DMS 273 (cell line): ENCODE measurements around the gene SPART.
"Not testable (repeated sequence)": the region's sequence is repeated elsewhere in the genome, so short reads cannot be mapped to it uniquely, and the experiment has no call there.

Source experiments
- DNase-seq: peaks from one replicate; lab custom pipeline; 2025; ENCODE audit not compliant: unreplicated experiment; lab: John Stamatoyannopoulos, UW

SPART gene

DNA sequence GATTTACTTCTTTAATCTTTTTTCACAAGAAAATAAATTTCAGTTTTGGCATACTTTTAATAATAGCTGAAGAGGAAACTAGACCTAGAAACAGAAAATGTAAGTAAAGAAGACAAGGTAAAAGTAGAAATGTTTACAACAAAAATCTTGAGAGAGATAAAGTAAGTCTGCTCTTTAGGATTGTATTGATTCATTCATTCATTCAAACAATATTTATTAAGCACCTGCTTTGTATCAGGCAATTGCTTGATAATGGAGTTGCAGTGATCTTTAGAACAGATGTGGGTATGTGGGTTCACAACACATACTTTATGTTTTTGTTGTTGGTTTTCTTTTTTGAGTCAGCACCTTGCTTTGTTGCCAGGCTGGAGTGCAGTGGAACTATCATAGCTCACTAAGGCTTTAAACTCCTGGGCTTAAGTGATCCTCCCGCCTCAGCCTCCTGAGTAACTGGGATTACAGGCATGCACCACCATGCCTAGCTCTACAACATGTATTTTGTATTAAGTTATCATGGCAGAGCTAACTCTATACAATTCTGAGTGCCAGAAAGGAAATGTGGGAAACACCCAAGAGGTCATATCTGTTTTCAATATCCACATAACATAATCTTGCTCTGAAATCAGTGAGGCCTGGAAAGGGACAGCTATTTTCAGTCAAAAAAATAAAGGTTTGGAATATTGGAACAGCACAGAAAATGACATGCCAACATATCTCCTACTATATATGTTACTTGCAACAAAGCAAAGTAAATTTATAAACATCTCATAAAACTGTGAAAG is 8.8 kb upstream of the SPART start:
- no peak for DNase-seq

- DNase-seq: no peak
Observed at GRCh38 chr13:36353001-36353400, 6.8 kb upstream of the SPART start.

GRCh38 chr13:36352350-36352749 is 6.2 kb upstream of the SPART start:
- no peak for DNase-seq

GRCh38 chr13:36347531-36348210 is 1.5 kb upstream of the SPART start:
- DNase-seq: no peak

DNA sequence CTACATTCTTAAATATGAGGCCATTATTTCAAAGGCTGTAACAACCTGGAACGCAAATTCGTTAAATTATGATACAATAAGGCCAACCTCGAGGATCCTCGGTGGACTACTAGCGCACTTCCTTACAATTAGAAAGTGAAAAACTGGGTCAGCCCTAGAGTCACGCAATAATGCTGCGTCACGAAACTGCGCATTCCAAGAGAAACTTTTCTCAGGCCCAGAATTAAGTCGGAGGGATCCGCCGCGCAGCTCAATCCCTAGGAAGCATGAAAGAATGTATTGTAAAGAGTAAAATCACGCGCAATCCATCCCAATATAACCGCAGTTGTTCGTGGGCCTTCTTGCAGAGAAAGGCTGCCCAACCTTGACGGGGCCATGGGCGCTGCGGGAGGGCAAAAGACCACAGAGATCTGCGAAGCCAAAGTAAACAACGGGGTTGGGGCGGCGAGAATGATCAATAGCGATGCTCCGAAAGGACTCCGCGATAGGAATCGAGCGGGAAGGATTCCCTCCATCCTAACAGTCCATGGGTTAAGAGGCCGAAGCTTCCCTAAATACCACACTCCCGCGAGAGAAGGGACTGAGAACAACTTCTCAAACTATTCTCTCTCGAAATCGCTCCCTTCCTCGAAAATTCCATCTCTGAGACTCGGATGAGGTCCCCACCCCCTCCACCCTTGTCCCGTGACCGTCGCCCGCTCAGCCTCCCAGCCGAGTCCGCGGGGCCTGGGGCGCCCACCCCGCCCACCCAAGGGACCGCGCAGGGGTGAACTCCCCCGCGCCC is 564 bp downstream of the SPART start:
- peak; percentile 58 for DNase-seq

DNA sequence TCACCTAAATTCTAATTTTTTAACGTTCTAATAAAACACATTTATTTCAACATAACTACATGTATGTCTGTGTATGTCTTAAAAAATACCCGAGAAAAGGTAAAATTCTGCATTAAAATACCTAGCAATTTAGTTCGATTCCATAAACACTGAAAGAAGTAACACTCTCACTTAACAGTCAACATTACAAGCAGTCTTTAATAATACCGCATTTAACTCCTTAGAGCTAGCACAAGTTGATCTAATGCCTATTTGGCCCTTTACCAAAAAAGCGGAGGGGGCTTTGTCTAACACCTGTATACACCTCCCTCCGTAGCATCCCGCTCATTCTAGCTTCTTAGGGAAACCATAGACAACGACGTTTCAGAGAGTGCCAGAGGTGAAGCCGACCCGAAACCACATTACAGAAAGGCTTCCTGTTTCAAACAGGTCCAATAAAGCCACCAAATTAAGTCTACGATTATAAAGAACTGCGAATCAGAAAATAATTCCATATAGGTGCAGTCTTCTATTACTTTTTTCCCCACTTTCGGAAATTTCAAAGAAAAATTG is 1.2 kb downstream of the SPART start:
- no peak for DNase-seq

DNA sequence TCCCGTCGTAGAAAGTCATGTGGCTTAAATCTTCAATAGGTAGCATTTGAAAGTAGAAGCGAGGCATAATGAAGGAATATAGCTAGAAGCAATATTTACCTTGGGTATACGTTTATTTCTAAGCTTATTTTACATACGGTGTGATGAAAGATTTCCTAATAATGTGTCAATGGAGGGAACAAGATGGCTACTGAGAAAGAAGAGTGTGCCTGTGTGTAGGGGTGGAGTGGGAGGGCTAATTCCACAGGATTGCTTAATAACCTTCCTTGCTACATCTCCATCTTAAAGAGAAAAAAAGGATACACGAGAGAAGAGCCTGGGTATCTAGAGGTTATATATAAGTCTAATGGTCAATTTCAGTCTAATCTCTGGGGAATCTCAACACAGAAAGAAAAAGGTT is 2.0 kb downstream of the SPART start:
- no peak for DNase-seq

GRCh38 chr13:36343766-36344165 is 2.4 kb downstream of the SPART start:
- no peak for DNase-seq

GRCh38 chr13:36342715-36343114 is 3.5 kb downstream of the SPART start:
- DNase-seq: no peak

GRCh38 chr13:36341718-36342117 is 4.5 kb downstream of the SPART start:
- no peak for DNase-seq

DNA sequence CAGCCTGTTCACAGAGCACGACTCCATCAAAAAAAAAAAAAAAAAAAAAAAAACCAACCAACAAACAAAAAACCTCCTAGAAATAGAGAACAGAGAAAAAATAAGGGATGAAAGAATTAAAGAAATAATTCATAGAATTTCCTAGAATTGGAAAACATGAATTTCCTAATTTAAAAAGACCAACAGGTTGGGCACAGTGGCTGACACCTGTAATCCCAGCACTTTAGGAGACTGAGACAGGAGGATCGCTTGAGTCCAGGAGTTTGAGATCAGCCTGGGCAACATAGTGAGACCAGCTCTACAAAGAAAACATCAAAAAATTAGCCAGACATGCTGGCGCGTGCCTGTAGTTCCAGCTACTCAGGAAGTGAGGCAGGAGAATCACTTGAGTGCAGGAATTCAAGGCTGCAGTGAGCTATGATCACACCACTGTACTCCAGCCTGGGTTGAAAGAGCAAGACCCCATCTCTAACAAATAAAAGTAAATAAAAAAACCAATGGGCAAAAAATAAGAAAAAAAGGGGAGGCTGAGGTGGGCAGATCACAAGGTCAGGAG is 6.5 kb downstream of the SPART start:
- DNase-seq: no peak

- DNase-seq: no peak
Observed at GRCh38 chr13:36337938-36338641, 8.1 kb downstream of the SPART start.

GRCh38 chr13:36332986-36333385 is 13.2 kb downstream of the SPART start:
- no peak for DNase-seq

DNA sequence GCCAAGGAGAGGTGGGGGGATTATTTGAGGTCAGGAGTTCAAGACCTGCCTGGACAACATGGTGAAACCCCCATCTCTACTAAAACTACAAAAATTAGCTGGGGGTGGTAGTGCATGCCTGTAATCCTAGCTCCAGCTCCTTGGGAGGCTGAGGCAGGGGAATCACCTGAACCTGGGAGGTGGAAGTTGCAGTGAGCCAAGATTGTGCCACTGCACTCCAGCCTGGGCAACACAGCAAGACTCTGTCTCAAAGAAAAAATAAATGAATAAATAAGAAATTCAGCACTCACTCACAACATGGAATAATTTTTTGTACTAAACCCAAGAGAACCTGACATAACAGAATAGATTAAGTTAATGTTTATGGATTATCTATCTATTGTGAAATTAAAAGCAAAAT is 13.9 kb downstream of the SPART start:
- DNase-seq: not testable (repeated sequence)

GRCh38 chr13:36331280-36331679 is 14.9 kb downstream of the SPART start:
- no peak for DNase-seq

- DNase-seq: no peak
Observed at GRCh38 chr13:36329361-36329760, 16.8 kb downstream of the SPART start.

- no peak for DNase-seq
Observed at GRCh38 chr13:36328821-36329220, 17.4 kb downstream of the SPART start.

- DNase-seq: no peak
Observed at GRCh38 chr13:36325912-36326311, 20.3 kb downstream of the SPART start.

- DNase-seq: not testable (repeated sequence)
Observed at GRCh38 chr13:36324881-36325280, 21.3 kb downstream of the SPART start.

- no peak for DNase-seq
Observed at GRCh38 chr13:36323951-36324566, 22.1 kb downstream of the SPART start.
